Measurements from ENCODE around the gene GCFC2. TPM values are rescaled to one million over a fixed set of nuclear protein-coding genes. Genes with fewer than 3 reads are reported as not detected.
"Not testable (repeated sequence)": the region's sequence is repeated elsewhere in the genome, so short reads cannot be mapped to it uniquely, and the experiment has no call there.

Gene GCFC2
- total RNA-seq, 6 experiments from 2014 or later, result 9.8 to 16.0 (median 13.0) TPM

GRCh38 chr2:75705921-75706320 is 4.8 kb downstream of the GCFC2 start:
- no peak for DNase-seq
- peak overlapping the region; percentile 26; the same call in 1 of the 2 replicates for H3K4me3 Mint-ChIP-seq
- H3K27me3 Mint-ChIP-seq (ENCODE audit: insufficient read depth), result no peaks in the 10 kb centered on the region; the same call in 1 of the 2 replicates

GRCh38 chr2:75703589-75704287 is 7.0 kb downstream of the GCFC2 start:
- no peaks in the 10 kb centered on the region for H3K9me3 Mint-ChIP-seq
- no peaks in the 10 kb centered on the region; the same call in 1 of the 2 replicates for H3K27me3 Mint-ChIP-seq (ENCODE audit: insufficient read depth)
- H3K4me3 Mint-ChIP-seq, result no peak overlapping the region
- H3K36me3 Mint-ChIP-seq (ENCODE audit: low read depth), result peaks cover 21% of the 10 kb centered on the region
- no peak overlapping the region for H3K27ac Mint-ChIP-seq
- TF ChIP-seq CTCF (IDR thresholded peaks at IDR 0.05), result no peak
- DNase-seq, result no peak
- peaks cover 32% of the 10 kb centered on the region for H3K4me1 Mint-ChIP-seq (ENCODE audit: low read depth)

More at GRCh38 chr2:75705921-75706320, 4.8 kb downstream of the GCFC2 start:
- Mint-ChIP-seq H3K9me3 (no peaks in the 10 kb centered on the region), H3K4me1 (ENCODE audit: low read depth) (peaks cover 36% of the 10 kb centered on the region), H3K27ac (no peak overlapping the region), H3K36me3 (ENCODE audit: low read depth) (peaks cover 16% of the 10 kb centered on the region)
- TF ChIP-seq CTCF (IDR thresholded peaks at IDR 0.05), result no peak

DNA sequence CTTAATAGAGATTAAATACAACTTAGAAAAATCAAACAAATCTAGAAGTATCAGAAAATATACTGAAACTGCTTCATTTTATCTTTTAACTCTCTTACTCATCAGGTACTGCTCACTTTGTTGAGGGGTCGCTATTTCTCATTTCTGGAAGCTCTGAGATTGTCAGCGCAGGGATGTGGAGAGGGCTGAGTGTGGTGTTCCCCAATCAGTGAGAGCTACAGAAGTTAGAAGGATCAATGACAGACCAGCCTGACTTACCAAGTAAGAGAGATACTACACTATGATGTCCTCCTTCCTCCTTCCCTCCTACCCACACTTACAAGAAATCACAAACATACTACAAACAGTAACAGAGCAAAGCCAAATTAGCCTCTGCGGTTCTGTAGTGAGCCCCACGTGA is 8.1 kb downstream of the GCFC2 start:
- TF ChIP-seq CTCF (IDR thresholded peaks at IDR 0.05), result no peak
- Mint-ChIP-seq H3K36me3 (ENCODE audit: low read depth) (peaks cover 27% of the 10 kb centered on the region), H3K4me3 (no peak overlapping the region), H3K27me3 (ENCODE audit: insufficient read depth) (no peaks in the 10 kb centered on the region; the same call in 1 of the 2 replicates), H3K9me3 (no peaks in the 10 kb centered on the region), H3K27ac (no peak overlapping the region), H3K4me1 (ENCODE audit: low read depth) (peaks cover 23% of the 10 kb centered on the region)
- DNase-seq, result no peak

GRCh38 chr2:75698918-75699317 is 11.8 kb downstream of the GCFC2 start:
- Mint-ChIP-seq H3K4me3 (no peak overlapping the region), H3K4me1 (ENCODE audit: low read depth) (peaks cover 8% of the 10 kb centered on the region), H3K9me3 (no peaks in the 10 kb centered on the region), H3K27ac (no peak overlapping the region), H3K36me3 (ENCODE audit: low read depth) (peaks cover 28% of the 10 kb centered on the region), H3K27me3 (ENCODE audit: insufficient read depth) (no peaks in the 10 kb centered on the region)
- no peak for TF ChIP-seq CTCF (IDR thresholded peaks at IDR 0.05)
- no peak for DNase-seq

DNA sequence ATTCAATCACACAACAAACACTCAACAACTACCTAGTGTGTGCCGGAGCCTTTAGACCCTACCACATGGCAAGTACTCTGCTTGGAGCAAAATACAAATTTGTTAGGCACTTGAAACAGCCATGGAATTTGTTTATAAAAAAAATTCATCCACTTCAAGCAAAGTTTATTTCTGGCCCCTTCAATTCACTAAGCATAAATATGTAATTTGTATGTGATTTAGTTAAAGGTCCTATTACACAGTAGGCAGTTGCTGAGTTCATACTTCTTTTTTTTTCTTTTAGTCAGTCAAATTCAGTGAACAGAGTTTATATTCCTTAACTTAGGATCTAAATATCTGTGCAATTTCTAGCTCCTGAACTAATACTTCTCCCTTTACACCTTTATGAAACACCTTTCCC is 22.5 kb downstream of the GCFC2 start:
- Mint-ChIP-seq H3K27me3 (ENCODE audit: insufficient read depth) (no peaks in the 10 kb centered on the region), H3K4me3 (no peak overlapping the region), H3K4me1 (ENCODE audit: low read depth) (no peaks in the 10 kb centered on the region), H3K36me3 (ENCODE audit: low read depth) (peaks cover 21% of the 10 kb centered on the region), H3K27ac (no peak overlapping the region), H3K9me3 (no peaks in the 10 kb centered on the region)
- DNase-seq, result no peak
- TF ChIP-seq CTCF (IDR thresholded peaks at IDR 0.05), result no peak

GRCh38 chr2:75683430-75683829 is 27.3 kb downstream of the GCFC2 start:
- not testable (repeated sequence) for DNase-seq; H3K4me1 Mint-ChIP-seq (ENCODE audit: low read depth); H3K27me3 Mint-ChIP-seq (ENCODE audit: insufficient read depth); H3K9me3 Mint-ChIP-seq; H3K27ac Mint-ChIP-seq; H3K4me3 Mint-ChIP-seq
- H3K36me3 Mint-ChIP-seq (ENCODE audit: low read depth), result peaks cover 11% of the 10 kb centered on the region

Data from HFFc6 (cell line).